GM23338 (cell line): ENCODE results near the gene CARMIL1. TPM values are rescaled to one million over a fixed set of nuclear protein-coding genes. Genes with fewer than 3 reads are reported as not detected.
A peak's percentile ranks its signal among the peaks of the same experiment; 100 is the strongest.

Experiments
- ATAC-seq: fragments of 200-7000 bp; cut with Tn5 transposase; 3 replicates; pipeline ENCODE4 v1.9.1; 2020
- DNase-seq: peaks from one replicate; pipeline ENCODE4 v3.0.0-alpha.2; 2015; ENCODE audit warnings: low spot score
- H2AFZ ChIP-seq: fragments of 200-600 bp; sonication (generic); 2 replicates; pipeline ENCODE4 v1.8.0; 2016; ENCODE audit warnings: antibody characterized with exemption, mild to moderate bottlenecking, moderate library complexity
- H3F3A ChIP-seq: fragments of 200-600 bp; sonication (generic); replicated peaks from 2 replicates; pipeline ENCODE4 v1.8.0; 2017; ENCODE audit warnings: antibody characterized with exemption, mixed run types, low read depth
- H3K27ac ChIP-seq: fragments of 200-600 bp; sonication (generic); 2 replicates; pipeline ENCODE4 v1.6.1; 2016; ENCODE audit warnings: low read depth
- H3K27me3 ChIP-seq: fragments of 200-600 bp; sonication (generic); 2 replicates; pipeline ENCODE4 v1.8.0; 2016; ENCODE audit warnings: mild to moderate bottlenecking, mixed run types, moderate library complexity; ENCODE audit not compliant: insufficient read depth
- H3K36me3 ChIP-seq: fragments of 200-600 bp; sonication (generic); 2 replicates; pipeline ENCODE4 v1.8.0; 2016; ENCODE audit warnings: mild to moderate bottlenecking; ENCODE audit not compliant: insufficient read depth
- H3K4me1 ChIP-seq: fragments of 200-600 bp; sonication (generic); 2 replicates; pipeline ENCODE4 v1.8.0; 2016; ENCODE audit warnings: mild to moderate bottlenecking, moderate library complexity; ENCODE audit not compliant: insufficient read depth
- H3K4me2 ChIP-seq: fragments of 200-600 bp; sonication (generic); 2 replicates; pipeline ENCODE4 v1.7.1; 2017; ENCODE audit warnings: mixed run types
- H3K4me3 ChIP-seq: fragments of 200-600 bp; sonication (generic); 2 replicates; pipeline ENCODE4 v1.6.1; 2016; ENCODE audit warnings: mixed run types
- H3K79me2 ChIP-seq: fragments of 200-600 bp; sonication (generic); replicated peaks from 2 replicates; pipeline ENCODE4 v1.8.0; 2017; ENCODE audit warnings: mild to moderate bottlenecking; ENCODE audit not compliant: insufficient read depth
- H3K9me2 ChIP-seq: fragments of 200-600 bp; sonication (generic); 2 replicates; pipeline ENCODE4 v1.8.0; 2017; ENCODE audit not compliant: insufficient read depth
- H4K20me1 ChIP-seq: fragments of 200-600 bp; sonication (generic); replicated peaks from 2 replicates; pipeline ENCODE4 v1.8.0; 2017; ENCODE audit warnings: mild to moderate bottlenecking; ENCODE audit not compliant: insufficient read depth
- H3K27ac Mint-ChIP-seq: 2 replicates; pipeline ENCODE4 v1.8.0; 2020; ENCODE audit warnings: inconsistent platforms, mild to moderate bottlenecking, moderate library complexity, mixed read lengths
- H3K27me3 Mint-ChIP-seq: 3 replicates; pipeline ENCODE4 v1.8.0; 2022; ENCODE audit warnings: low read depth, mild to moderate bottlenecking, moderate library complexity, mixed read lengths, inconsistent platforms; ENCODE audit not compliant: insufficient read depth, poor library complexity
- H3K36me3 Mint-ChIP-seq: 3 replicates; pipeline ENCODE4 v1.8.0; 2021; ENCODE audit warnings: low read depth, mild to moderate bottlenecking, inconsistent platforms, moderate library complexity, mixed read lengths
- H3K4me1 Mint-ChIP-seq: 3 replicates; pipeline ENCODE4 v1.8.0; 2020; ENCODE audit warnings: mild to moderate bottlenecking, inconsistent platforms, mixed read lengths
- H3K4me3 Mint-ChIP-seq: 3 replicates; pipeline ENCODE4 v1.8.0; 2021; ENCODE audit warnings: moderate library complexity, mild to moderate bottlenecking, inconsistent platforms, mixed read lengths
- H3K9me3 Mint-ChIP-seq: 3 replicates; pipeline ENCODE4 v1.8.0; 2020; ENCODE audit warnings: moderate library complexity, mild to moderate bottlenecking, inconsistent platforms, mixed read lengths
- CREB1 ChIP-seq: fragments of 250-450 bp; sonication (Bioruptor Pico); IDR thresholded peaks from 2 replicates; pipeline ENCODE4 v1.5.0; 2020; ENCODE audit warnings: low read depth, mild to moderate bottlenecking, moderate library complexity
- ETS1 ChIP-seq: IDR thresholded peaks from 2 replicates; pipeline ENCODE4 v1.6.1; 2016; ENCODE audit warnings: antibody characterized with exemption
- EZH2phosphoT487 ChIP-seq: fragments of 200-600 bp; sonication (generic); IDR thresholded peaks from one replicate; pipeline ENCODE4 v1.8.1; 2018; ENCODE audit warnings: antibody characterized with exemption; ENCODE audit not compliant: unreplicated experiment
- NANOG ChIP-seq: IDR thresholded peaks from 2 replicates; pipeline ENCODE4 v1.6.1; 2016; ENCODE audit warnings: antibody characterized with exemption, borderline replicate concordance
- POLR2AphosphoS5 ChIP-seq: IDR thresholded peaks from 2 replicates; pipeline ENCODE4 v1.6.1; 2016; ENCODE audit warnings: antibody characterized with exemption, low read depth
- REST ChIP-seq: IDR thresholded peaks from one replicate; pipeline ENCODE4 v1.6.1; 2018; ENCODE audit warnings: antibody characterized with exemption; ENCODE audit not compliant: unreplicated experiment
- STAT1 ChIP-seq: IDR thresholded peaks from one replicate; pipeline ENCODE4 v1.6.1; 2016; ENCODE audit warnings: antibody characterized with exemption; ENCODE audit not compliant: unreplicated experiment
- ZNF114 ChIP-seq: fragments of 250-450 bp; sonication (Bioruptor Pico); IDR thresholded peaks from 2 replicates; pipeline ENCODE4 v1.5.0; 2020; ENCODE audit warnings: mild to moderate bottlenecking, moderate library complexity
- ZNF331 ChIP-seq: fragments of 250-450 bp; sonication (Bioruptor Pico); IDR thresholded peaks from 2 replicates; pipeline ENCODE4 v1.5.0; 2020; ENCODE audit warnings: low read depth, mild to moderate bottlenecking, moderate library complexity
- polyA plus RNA-seq: library from polyadenylated mRNA; unstranded; fragments of >200 nt; fragmentation: Nextera tagmentation; extraction: Ambion mirVana; gene quantifications from 2 replicates; pipeline ENCODE4 v1.2.1, GENCODE V29; 2016
- total RNA-seq: library from RNA; depleted of rRNA; stranded (reverse); fragments of >200 nt; shearing (Covaris generic); gene quantifications from 2 replicates; pipeline ENCODE4 v1.2.3, GENCODE V29; 2014

CARMIL1 gene
- total and polyA plus RNA-seq, 2 experiments from 2014 or later, result 43.2 to 66.9 TPM

- no peaks in the 10 kb centered on the region for H3F3A ChIP-seq
- Mint-ChIP-seq H3K9me3 (no peaks in the 10 kb centered on the region), H3K27ac (0 out of 2 replicates have a peak overlapping the region, but pooled peaks have one; percentile 51), H3K27me3 (peaks cover 3% of the 10 kb centered on the region), H3K36me3 (peaks cover 8% of the 10 kb centered on the region), H3K4me1 (no peaks in the 10 kb centered on the region), H3K4me3 (no peak overlapping the region)
- ATAC-seq, result no peak
- H3K4me1 ChIP-seq, result no peaks in the 10 kb centered on the region
- no peaks in the 10 kb centered on the region for H3K9me2 ChIP-seq
- H3K27me3 ChIP-seq, result no peaks in the 10 kb centered on the region
- H3K79me2 ChIP-seq, result no peaks in the 10 kb centered on the region
- DNase-seq, result no peak
- H3K36me3 ChIP-seq, result no peaks in the 10 kb centered on the region; the same call in 1 of the 2 replicates
- H3K4me3 ChIP-seq, result no peak overlapping the region
- H3K4me2 ChIP-seq, result no peak overlapping the region
- H2AFZ ChIP-seq, result no peak overlapping the region
- no peak overlapping the region for H3K27ac ChIP-seq
- no peaks in the 10 kb centered on the region for H4K20me1 ChIP-seq
- TF ChIP-seq ETS1, result no peak
- TF ChIP-seq EZH2phosphoT487, result no peak
- no peak for TF ChIP-seq CREB1 (CRISPR knock-in tag)
- TF ChIP-seq POLR2AphosphoS5, result no peak
Observed at GRCh38 chr6:25606151-25606550, 327.0 kb downstream of the CARMIL1 start.

- Histone ChIP-seq H3K4me1 (no peaks in the 10 kb centered on the region), H3K27me3 (no peaks in the 10 kb centered on the region), H3F3A (no peaks in the 10 kb centered on the region), H3K79me2 (no peaks in the 10 kb centered on the region), H3K36me3 (no peaks in the 10 kb centered on the region; the same call in 1 of the 2 replicates), H3K27ac (no peak overlapping the region), H3K4me3 (no peak overlapping the region), H3K9me2 (no peaks in the 10 kb centered on the region), H4K20me1 (no peaks in the 10 kb centered on the region), H2AFZ (no peak overlapping the region), H3K4me2 (no peak overlapping the region)
- ATAC-seq (no peak), DNase-seq (no peak)
- no peak overlapping the region for H3K27ac Mint-ChIP-seq
- peaks cover 3% of the 10 kb centered on the region for H3K27me3 Mint-ChIP-seq
- H3K4me3 Mint-ChIP-seq, result no peak overlapping the region
- no peaks in the 10 kb centered on the region for H3K4me1 Mint-ChIP-seq
- H3K36me3 Mint-ChIP-seq, result peaks cover 8% of the 10 kb centered on the region
- H3K9me3 Mint-ChIP-seq, result no peaks in the 10 kb centered on the region
- no peak for TF ChIP-seq NANOG
- TF ChIP-seq CREB1 (CRISPR knock-in tag), result no peak
- no peak for TF ChIP-seq REST
- TF ChIP-seq ZNF331 (CRISPR knock-in tag), result no peak
- no peak for TF ChIP-seq ETS1
- no peak for TF ChIP-seq STAT1
- no peak for TF ChIP-seq ZNF114 (CRISPR knock-in tag)
- no peak for TF ChIP-seq EZH2phosphoT487
Observed at GRCh38 chr6:25608558-25609174, 329.5 kb downstream of the CARMIL1 start.
